ENCODE results near the gene STK26.

STK26 gene

DNA sequence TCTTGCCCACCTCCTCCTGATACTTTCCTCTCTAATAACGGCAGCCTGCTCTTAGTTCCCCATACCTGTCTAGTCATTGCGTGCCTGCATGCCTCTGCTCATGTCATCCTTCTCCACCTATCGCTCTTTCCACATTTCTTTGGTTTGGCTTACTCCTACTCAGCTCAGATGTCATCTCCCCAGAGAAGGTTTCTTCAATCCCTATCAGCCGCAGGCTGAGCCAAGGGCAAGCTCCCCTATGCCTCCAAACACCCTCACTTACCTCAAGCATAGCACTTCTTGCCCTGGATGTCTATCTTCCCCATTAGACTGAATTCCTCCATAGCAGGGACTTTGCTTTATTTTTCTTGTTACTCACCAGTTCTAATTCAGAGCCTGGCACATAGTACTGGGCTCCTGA is 78.1 kb downstream of the STK26 start:
- DNase-seq: no peak

DNA sequence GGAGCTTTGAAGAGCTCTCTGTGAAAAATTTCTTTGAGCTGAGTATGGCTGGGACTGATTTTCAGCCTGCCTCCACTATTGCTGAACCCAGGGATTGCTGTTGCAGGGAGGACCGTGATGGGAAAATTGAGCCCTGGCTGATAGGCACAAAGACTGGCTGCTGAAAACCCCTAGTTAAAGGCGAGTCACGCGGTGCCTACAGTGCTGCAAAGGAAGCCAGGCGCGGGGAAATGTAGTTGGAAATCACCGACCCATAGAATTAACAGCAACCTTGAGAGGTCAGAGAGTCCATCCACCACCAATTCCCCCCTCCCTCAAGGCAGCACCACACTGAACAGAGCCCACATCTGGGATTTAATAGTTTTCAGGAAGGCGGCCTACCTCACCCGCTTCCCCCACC is 78.7 kb downstream of the STK26 start:
- no peak for DNase-seq

DNA sequence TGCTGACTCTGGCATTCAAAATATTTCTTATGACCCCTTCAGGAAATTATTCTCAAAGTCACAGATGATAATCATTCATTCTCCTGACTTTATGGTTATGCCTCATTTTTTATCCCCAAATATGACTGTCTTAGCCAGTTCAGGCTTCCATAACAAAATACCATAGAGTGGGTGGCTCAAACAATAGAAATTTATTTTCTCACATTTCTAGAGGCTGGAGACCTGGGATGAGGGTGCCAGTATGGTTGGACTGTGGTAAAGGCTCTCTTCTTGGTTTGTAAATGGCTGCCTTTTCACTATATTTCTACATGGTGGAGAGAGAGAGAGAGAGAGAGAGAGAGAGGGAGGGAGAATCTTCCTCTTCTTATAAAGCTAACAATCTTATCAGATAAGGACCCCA is 84.2 kb downstream of the STK26 start:
- no peak for DNase-seq

DNA sequence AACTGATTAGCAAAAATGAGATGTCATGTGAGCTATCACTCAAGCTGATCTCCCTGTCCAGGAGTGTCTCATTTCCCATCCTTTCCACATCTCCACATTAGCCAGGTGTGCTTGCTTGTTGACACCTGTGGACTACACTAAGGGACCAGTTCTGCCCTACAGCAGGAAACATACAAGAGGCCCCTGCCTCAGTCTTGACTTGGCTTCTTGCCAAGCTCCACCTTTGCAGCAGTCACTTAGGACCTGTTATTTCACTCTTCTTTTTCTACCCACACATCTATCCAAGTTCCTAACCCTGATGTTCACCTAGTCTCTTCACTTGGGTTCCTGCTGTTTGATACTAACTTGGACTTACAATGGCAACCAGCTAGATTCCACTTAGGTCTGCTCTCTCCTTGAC is 91.5 kb downstream of the STK26 start:
- no peak for DNase-seq

DNA sequence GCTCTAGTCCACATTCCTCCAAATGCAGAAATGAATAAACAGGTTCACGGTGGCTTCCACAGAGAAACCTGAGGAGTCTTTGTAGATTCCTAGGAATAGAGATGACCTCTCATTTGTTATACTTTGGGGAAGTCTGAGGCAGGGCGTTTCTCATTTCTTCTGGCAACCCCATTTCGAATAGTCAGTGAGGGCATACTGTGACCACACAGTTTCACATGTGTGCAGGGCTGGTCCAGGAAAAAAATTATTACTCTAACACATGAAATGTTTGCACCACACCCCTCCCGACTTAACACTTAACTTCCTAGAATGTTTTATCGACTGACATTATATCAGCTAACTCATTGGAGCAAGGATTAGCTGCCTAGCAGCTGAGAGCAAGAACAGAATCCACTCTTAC is 92.7 kb downstream of the STK26 start:
- DNase-seq: no peak

DNA sequence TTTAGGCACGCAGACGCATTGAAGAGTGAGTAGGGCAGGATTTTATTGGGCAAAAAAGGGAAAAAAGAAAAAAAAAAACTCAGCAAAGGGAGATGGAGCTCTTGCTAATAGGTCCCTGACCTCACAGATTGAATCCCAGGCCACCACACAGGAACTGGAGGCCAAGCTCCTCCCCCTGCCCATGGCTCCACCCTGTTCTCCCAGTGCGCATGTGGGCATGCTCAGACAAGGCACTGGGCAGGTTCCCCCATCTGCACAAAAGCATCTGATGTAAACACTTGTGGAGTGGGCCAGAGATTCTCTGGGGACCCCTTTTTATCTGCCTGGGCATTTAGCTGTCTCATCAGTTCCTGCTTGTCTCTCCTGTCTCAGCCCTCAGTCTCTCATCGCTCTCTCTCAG is 95.3 kb downstream of the STK26 start:
- DNase-seq: no peak

DNA sequence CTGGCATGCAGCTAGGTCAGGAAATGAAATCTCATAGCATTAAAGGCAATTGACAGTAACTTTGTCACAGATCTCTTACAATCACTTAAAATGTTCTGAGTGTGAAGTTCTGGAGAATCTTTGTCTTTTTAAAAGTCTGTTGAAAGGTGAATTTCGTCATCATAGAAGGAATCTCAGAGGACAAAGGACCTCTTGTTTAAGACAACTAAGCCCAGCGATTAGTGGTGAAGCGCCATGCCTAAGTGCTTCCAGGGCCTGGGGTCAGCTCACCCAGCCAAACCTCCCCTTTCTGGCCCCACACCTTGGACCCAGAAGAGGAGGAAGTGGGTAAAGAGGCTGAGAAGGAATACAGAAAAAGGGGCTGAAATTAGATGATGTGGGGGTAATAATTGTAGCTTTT is 96.2 kb downstream of the STK26 start:
- no peak for DNase-seq

DNA sequence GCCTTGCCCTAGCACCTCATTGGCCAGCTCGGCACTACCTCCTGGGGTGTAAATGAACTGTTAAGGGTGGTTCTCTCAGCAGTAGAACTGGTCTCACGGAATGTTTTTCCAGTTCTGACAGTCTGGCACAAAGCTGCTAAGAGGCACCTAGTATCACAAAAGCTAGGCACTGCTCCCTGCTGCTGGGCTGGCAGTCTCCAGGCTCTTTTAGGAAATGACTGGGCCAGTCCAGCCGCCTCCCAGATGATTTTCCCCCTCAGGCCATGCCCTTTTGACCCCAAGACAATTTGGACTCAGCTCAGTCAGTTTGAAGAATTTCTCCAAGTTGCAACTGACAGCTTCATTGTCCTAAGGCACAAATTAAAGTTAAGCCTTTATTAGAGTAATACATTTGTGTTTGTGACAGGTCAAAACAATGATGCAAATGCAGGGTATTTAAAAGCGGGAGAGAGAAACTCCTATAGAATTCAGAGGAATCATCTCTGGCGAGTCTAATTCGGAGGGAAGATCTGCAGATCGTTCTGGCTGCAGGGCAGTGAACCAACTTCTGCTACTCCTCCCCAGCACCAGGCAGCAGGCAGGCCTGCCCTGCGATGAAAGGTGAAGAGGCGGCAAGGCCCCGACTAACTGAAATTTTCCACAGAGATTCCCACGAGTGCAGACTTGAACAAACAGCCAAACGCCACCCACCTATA is 96.9 kb downstream of the STK26 start:
- no peak for DNase-seq

DNA sequence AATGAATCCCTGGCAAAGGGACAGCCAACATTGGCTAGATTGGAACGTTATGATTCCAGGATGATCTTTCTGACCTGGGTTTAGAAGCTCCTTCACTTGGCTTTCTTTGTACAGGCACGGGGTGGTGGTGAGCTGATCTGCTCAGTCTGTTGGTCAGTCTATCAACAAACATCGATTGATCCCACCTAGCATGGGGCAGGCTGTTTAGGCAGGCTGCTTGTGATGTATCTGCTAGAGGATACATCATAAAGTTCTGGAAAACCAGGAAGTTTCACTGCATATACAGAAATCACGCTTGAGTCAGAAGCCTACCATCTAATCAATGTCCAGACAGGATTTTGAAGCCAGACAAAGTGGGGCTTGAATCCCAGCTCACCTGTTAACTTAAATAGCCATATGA is 97.8 kb downstream of the STK26 start:
- DNase-seq: no peak
